WTC11 (cell line): ENCODE data around the gene FAM53B. TPM values are rescaled to one million over a fixed set of nuclear protein-coding genes. Genes with fewer than 3 reads are reported as not detected.

ENCODE experiments used
- ATAC-seq: fragments of 200-7000 bp; cut with Tn5 transposase; 2 replicates; pipeline ENCODE4 v1.10.0; 2021; ENCODE audit warnings: mild to moderate bottlenecking, moderate library complexity
- CTCF ChIA-PET: fragments of 300-600 bp; sonication (Branson Sonifier 250); formaldehyde crosslinking; loops from one replicate; lab custom pipeline; 2021; ENCODE audit warnings: antibody characterized with exemption; lab: Charles Lee
- POLR2A ChIA-PET: fragments of 350-600 bp; sonication (Branson Sonifier 250); formaldehyde crosslinking; loops from one replicate; lab custom pipeline; 2021; ENCODE audit warnings: antibody characterized with exemption; lab: Charles Lee
- DNase-seq: peaks from one replicate; pipeline ENCODE4 v3.0.0; 2021; ENCODE audit warnings: low spot score
- H3K27ac Mint-ChIP-seq: 2 replicates; pipeline ENCODE4 v1.8.0; 2021; ENCODE audit warnings: mixed read lengths
- H3K27me3 Mint-ChIP-seq: 2 replicates; pipeline ENCODE4 v1.8.0; 2021; ENCODE audit warnings: low read depth, mild to moderate bottlenecking, moderate library complexity, mixed read lengths
- H3K36me3 Mint-ChIP-seq: 2 replicates; pipeline ENCODE4 v1.8.0; 2021; ENCODE audit warnings: mixed read lengths
- H3K4me1 Mint-ChIP-seq: 2 replicates; pipeline ENCODE4 v1.8.0; 2022; ENCODE audit warnings: mixed read lengths
- H3K4me3 Mint-ChIP-seq: 2 replicates; pipeline ENCODE4 v1.8.0; 2021; ENCODE audit warnings: mild to moderate bottlenecking, moderate library complexity, mixed read lengths
- H3K9me3 Mint-ChIP-seq: 2 replicates; pipeline ENCODE4 v1.8.0; 2021; ENCODE audit warnings: mixed read lengths
- AR ChIP-seq: fragments of 250-450 bp; sonication (Bioruptor Pico); IDR thresholded peaks from 2 replicates; pipeline ENCODE4 v1.9.0; 2021; ENCODE audit warnings: mild to moderate bottlenecking
- ATF6 ChIP-seq: sonication (generic); formaldehyde crosslinking; IDR thresholded peaks from 2 replicates; pipeline ENCODE4 v1.8.1; 2023; ENCODE audit warnings: mild to moderate bottlenecking, missing genetic modification reagents
- CREB1 ChIP-seq: sonication (generic); formaldehyde crosslinking; IDR thresholded peaks from 2 replicates; pipeline ENCODE4 v1.8.0; 2023; ENCODE audit warnings: mild to moderate bottlenecking, missing genetic modification reagents
- CREM ChIP-seq: sonication (generic); formaldehyde crosslinking; IDR thresholded peaks from 2 replicates; pipeline ENCODE4 v1.8.1; 2022; ENCODE audit warnings: mild to moderate bottlenecking, missing genetic modification reagents, moderate library complexity
- E2F1 ChIP-seq: sonication (generic); formaldehyde crosslinking; IDR thresholded peaks from 2 replicates; pipeline ENCODE4 v1.8.0; 2022; ENCODE audit warnings: mild to moderate bottlenecking, missing genetic modification reagents
- E2F4 ChIP-seq: sonication (generic); formaldehyde crosslinking; IDR thresholded peaks from 2 replicates; pipeline ENCODE4 v1.8.1; 2022; ENCODE audit warnings: low read depth, mild to moderate bottlenecking, moderate library complexity, missing genetic modification reagents, borderline replicate concordance
- ESRRA ChIP-seq: sonication (generic); formaldehyde crosslinking; IDR thresholded peaks from 2 replicates; pipeline ENCODE4 v1.8.1; 2022; ENCODE audit warnings: mild to moderate bottlenecking, missing genetic modification reagents, borderline replicate concordance
- FOXJ3 ChIP-seq: sonication (generic); formaldehyde crosslinking; IDR thresholded peaks from 2 replicates; pipeline ENCODE4 v1.9.0; 2021; ENCODE audit warnings: missing genetic modification reagents, mild to moderate bottlenecking, borderline replicate concordance
- FOXP4 ChIP-seq: sonication (generic); formaldehyde crosslinking; IDR thresholded peaks from 2 replicates; pipeline ENCODE4 v1.8.0; 2022; ENCODE audit warnings: mild to moderate bottlenecking, missing genetic modification reagents
- GTF2I ChIP-seq: fragments of 250-450 bp; sonication (Bioruptor Pico); conservative IDR thresholded peaks from 2 replicates; pipeline ENCODE4 v1.4.0; 2021; ENCODE audit warnings: mild to moderate bottlenecking
- HMGA2 ChIP-seq: fragments of 250-450 bp; sonication (Bioruptor Pico); IDR thresholded peaks from 2 replicates; pipeline ENCODE4 v1.4.0; 2021; ENCODE audit warnings: mild to moderate bottlenecking, moderate library complexity
- HMGXB4 ChIP-seq: sonication (generic); formaldehyde crosslinking; IDR thresholded peaks from 2 replicates; pipeline ENCODE4 v1.8.1; 2023; ENCODE audit warnings: mild to moderate bottlenecking, moderate library complexity, missing genetic modification reagents
- MAX ChIP-seq: sonication (generic); formaldehyde crosslinking; IDR thresholded peaks from 2 replicates; pipeline ENCODE4 v1.8.0; 2022; ENCODE audit warnings: mild to moderate bottlenecking, missing genetic modification reagents
- NR2C2 ChIP-seq: sonication (generic); formaldehyde crosslinking; IDR thresholded peaks from 2 replicates; pipeline ENCODE4 v1.8.0; 2022; ENCODE audit warnings: mild to moderate bottlenecking, missing genetic modification reagents
- NR3C1 ChIP-seq: sonication (generic); formaldehyde crosslinking; conservative IDR thresholded peaks from 2 replicates; pipeline ENCODE4 v1.8.1; 2023; ENCODE audit warnings: low read depth, mild to moderate bottlenecking, missing genetic modification reagents
- PRRX2 ChIP-seq: fragments of 250-450 bp; sonication (Bioruptor Pico); IDR thresholded peaks from 2 replicates; pipeline ENCODE4 v1.8.0; 2021; ENCODE audit warnings: mild to moderate bottlenecking
- RELA ChIP-seq: sonication (generic); formaldehyde crosslinking; IDR thresholded peaks from 2 replicates; pipeline ENCODE4 v1.8.1; 2022; ENCODE audit warnings: missing genetic modification reagents, mild to moderate bottlenecking, borderline replicate concordance
- ZBTB21 ChIP-seq: sonication (generic); formaldehyde crosslinking; IDR thresholded peaks from 2 replicates; pipeline ENCODE4 v1.8.1; 2023; ENCODE audit warnings: mild to moderate bottlenecking, missing genetic modification reagents, borderline replicate concordance
- ZNF138 ChIP-seq: sonication (generic); formaldehyde crosslinking; conservative IDR thresholded peaks from 2 replicates; pipeline ENCODE4 v1.8.1; 2022; ENCODE audit warnings: mild to moderate bottlenecking, moderate library complexity, missing genetic modification reagents
- ZNF317 ChIP-seq: sonication (generic); formaldehyde crosslinking; IDR thresholded peaks from 2 replicates; pipeline ENCODE4 v1.8.1; 2023; ENCODE audit warnings: low read depth, mild to moderate bottlenecking, moderate library complexity, missing genetic modification reagents, borderline replicate concordance
- ZNF396 ChIP-seq: fragments of 250-450 bp; sonication (Bioruptor Pico); IDR thresholded peaks from 2 replicates; pipeline ENCODE4 v1.8.0; 2021; ENCODE audit warnings: mild to moderate bottlenecking, moderate library complexity, borderline replicate concordance
- ZNF416 ChIP-seq: fragments of 250-450 bp; sonication (Bioruptor Pico); IDR thresholded peaks from 2 replicates; pipeline ENCODE4 v1.9.0; 2021; ENCODE audit warnings: mild to moderate bottlenecking, inconsistent platforms
- total RNA-seq: library from RNA; stranded (reverse); gene quantifications from 3 replicates; pipeline ENCODE4 v1.2.3, GENCODE V29; 2021

Gene FAM53B
- total RNA-seq, 1 experiment from 2014 or later = 21.3 TPM

GRCh38 chr10:124608093-124608721, 136.0 kb downstream of the FAM53B start:
- no peaks in the 10 kb centered on the region for H3K9me3 Mint-ChIP-seq
- H3K4me1 Mint-ChIP-seq = peaks cover 2% of the 10 kb centered on the region; the same call in 1 of the 2 replicates
- no peaks in the 10 kb centered on the region; the same call in 1 of the 2 replicates for H3K27me3 Mint-ChIP-seq
- CTCF ChIA-PET = no interaction called here
- H3K27ac Mint-ChIP-seq = no peak overlapping the region
- no peak for ATAC-seq
- H3K4me3 Mint-ChIP-seq = no peak overlapping the region
- POLR2A ChIA-PET = no interaction called here
- DNase-seq = no peak
- no peak for TF ChIP-seq CREM (CRISPR knock-in tag)
- TF ChIP-seq FOXJ3 (CRISPR knock-in tag) = no peak
- no peak for TF ChIP-seq NR3C1 (CRISPR knock-in tag)
- TF ChIP-seq HMGXB4 (CRISPR knock-in tag) = no peak
- no peak for TF ChIP-seq ZNF138 (CRISPR knock-in tag)
- TF ChIP-seq E2F1 (CRISPR knock-in tag) = no peak
- TF ChIP-seq ZNF396 (CRISPR knock-in tag) = no peak
- no peak for TF ChIP-seq E2F4 (CRISPR knock-in tag)
- TF ChIP-seq AR (CRISPR knock-in tag) = no peak
- no peak for TF ChIP-seq ZNF416 (CRISPR knock-in tag)
- no peak for TF ChIP-seq CREB1 (CRISPR knock-in tag)
- no peak for TF ChIP-seq ZBTB21
- no peak for TF ChIP-seq HMGA2 (CRISPR knock-in tag)
- TF ChIP-seq, all 79 proteins: peak for 0
- no peaks in the 10 kb centered on the region for H3K36me3 Mint-ChIP-seq

- CTCF ChIA-PET = no interaction called here
- no peaks in the 10 kb centered on the region; the same call in 1 of the 2 replicates for H3K27me3 Mint-ChIP-seq
- H3K36me3 Mint-ChIP-seq = no peaks in the 10 kb centered on the region
- no peak for DNase-seq
- H3K4me1 Mint-ChIP-seq = peaks cover 2% of the 10 kb centered on the region; the same call in 1 of the 2 replicates
- H3K27ac Mint-ChIP-seq = no peak overlapping the region
- no peak overlapping the region for H3K4me3 Mint-ChIP-seq
- POLR2A ChIA-PET = no interaction called here
- H3K9me3 Mint-ChIP-seq = no peaks in the 10 kb centered on the region
- no peak for ATAC-seq
- no peak for TF ChIP-seq E2F4 (CRISPR knock-in tag)
- TF ChIP-seq RELA (CRISPR knock-in tag) = no peak
- no peak for TF ChIP-seq ESRRA
- TF ChIP-seq PRRX2 (CRISPR knock-in tag) = no peak
- TF ChIP-seq ATF6 (CRISPR knock-in tag) = no peak
- TF ChIP-seq ZNF138 (CRISPR knock-in tag) = no peak
- no peak for TF ChIP-seq FOXJ3 (CRISPR knock-in tag)
- no peak for TF ChIP-seq GTF2I
- no peak for TF ChIP-seq MAX
- no peak for TF ChIP-seq ZNF317 (CRISPR knock-in tag)
- TF ChIP-seq NR2C2 = no peak
- TF ChIP-seq FOXP4 (CRISPR knock-in tag) = no peak
Measured at GRCh38 chr10:124607693-124608092, 136.5 kb downstream of the FAM53B start.
